Measurements from ENCODE around the gene GMIP.
"Not testable (repeated sequence)": the region's sequence is repeated elsewhere in the genome, so short reads cannot be mapped to it uniquely, and the experiment has no call there.

Gene GMIP

GRCh38 chr19:19686580-19686979 is 43.1 kb upstream of the GMIP start:
- Histone ChIP-seq H3K27me3 (ENCODE audit: insufficient read depth, poor library complexity, severe bottlenecking) (no peaks in the 10 kb centered on the region), H3K4me3 (ENCODE audit: severe bottlenecking) (no peak overlapping the region), H3K36me3 (ENCODE audit: low read depth) (no peaks in the 10 kb centered on the region), H3K27ac (ENCODE audit: poor library complexity, severe bottlenecking) (no peak overlapping the region), H3K9me3 (ENCODE audit: severe bottlenecking) (peaks cover 13% of the 10 kb centered on the region), H3K4me1 (ENCODE audit: insufficient read depth, poor library complexity, severe bottlenecking) (no peaks in the 10 kb centered on the region)
- DNase-seq (ENCODE audit: low spot score) (no peak), ATAC-seq (ENCODE audit: low read depth) (no peak)
- TF ChIP-seq CTCF (IDR thresholded peaks at IDR 0.05; ENCODE audit: poor library complexity, severe bottlenecking): no peak

- not testable (repeated sequence) for H3K36me3 ChIP-seq (ENCODE audit: low read depth); ATAC-seq (ENCODE audit: low read depth); H3K27ac ChIP-seq (ENCODE audit: poor library complexity, severe bottlenecking); H3K4me3 ChIP-seq (ENCODE audit: severe bottlenecking); H3K4me1 ChIP-seq (ENCODE audit: insufficient read depth, poor library complexity, severe bottlenecking); H3K27me3 ChIP-seq (ENCODE audit: insufficient read depth, poor library complexity, severe bottlenecking); DNase-seq (ENCODE audit: low spot score)
- peaks cover 13% of the 10 kb centered on the region for H3K9me3 ChIP-seq (ENCODE audit: severe bottlenecking)
Measured at GRCh38 chr19:19686119-19686518, 42.7 kb upstream of the GMIP start.

- peaks cover 54% of the 10 kb centered on the region for H3K36me3 ChIP-seq (ENCODE audit: low read depth)
- TF ChIP-seq CTCF (IDR thresholded peaks at IDR 0.05; ENCODE audit: poor library complexity, severe bottlenecking): no peak
- no peak for DNase-seq (ENCODE audit: low spot score)
- peaks cover 16% of the 10 kb centered on the region for H3K9me3 ChIP-seq (ENCODE audit: severe bottlenecking)
- H3K27me3 ChIP-seq (ENCODE audit: insufficient read depth, poor library complexity, severe bottlenecking): no peaks in the 10 kb centered on the region
- H3K4me3 ChIP-seq (ENCODE audit: severe bottlenecking): no peak overlapping the region
- no peak overlapping the region for H3K27ac ChIP-seq (ENCODE audit: poor library complexity, severe bottlenecking)
- ATAC-seq (ENCODE audit: low read depth): no peak
- no peaks in the 10 kb centered on the region for H3K4me1 ChIP-seq (ENCODE audit: insufficient read depth, poor library complexity, severe bottlenecking)
Measured at GRCh38 chr19:19679176-19680073, 36.0 kb upstream of the GMIP start.

- ATAC-seq (ENCODE audit: low read depth): no peak
- Histone ChIP-seq H3K27me3 (ENCODE audit: insufficient read depth, poor library complexity, severe bottlenecking) (no peaks in the 10 kb centered on the region), H3K27ac (ENCODE audit: poor library complexity, severe bottlenecking) (no peak overlapping the region), H3K9me3 (ENCODE audit: severe bottlenecking) (peaks cover 16% of the 10 kb centered on the region), H3K36me3 (ENCODE audit: low read depth) (peaks cover 70% of the 10 kb centered on the region), H3K4me3 (ENCODE audit: severe bottlenecking) (no peak overlapping the region), H3K4me1 (ENCODE audit: insufficient read depth, poor library complexity, severe bottlenecking) (no peaks in the 10 kb centered on the region)
- TF ChIP-seq CTCF (IDR thresholded peaks at IDR 0.05; ENCODE audit: poor library complexity, severe bottlenecking): no peak
- DNase-seq (ENCODE audit: low spot score): no peak
Measured at GRCh38 chr19:19677579-19677978, 34.1 kb upstream of the GMIP start.

GRCh38 chr19:19674315-19674714 is 30.9 kb upstream of the GMIP start:
- TF ChIP-seq CTCF (IDR thresholded peaks at IDR 0.05; ENCODE audit: poor library complexity, severe bottlenecking): no peak
- no peak for ATAC-seq (ENCODE audit: low read depth)
- no peak overlapping the region for H3K4me3 ChIP-seq (ENCODE audit: severe bottlenecking)
- no peak overlapping the region for H3K27ac ChIP-seq (ENCODE audit: poor library complexity, severe bottlenecking)
- peaks cover 71% of the 10 kb centered on the region for H3K36me3 ChIP-seq (ENCODE audit: low read depth)
- no peak for DNase-seq (ENCODE audit: low spot score)
- H3K9me3 ChIP-seq (ENCODE audit: severe bottlenecking): peaks cover 7% of the 10 kb centered on the region
- no peaks in the 10 kb centered on the region for H3K4me1 ChIP-seq (ENCODE audit: insufficient read depth, poor library complexity, severe bottlenecking)
- no peaks in the 10 kb centered on the region for H3K27me3 ChIP-seq (ENCODE audit: insufficient read depth, poor library complexity, severe bottlenecking)
